A673 (cell line): Measurements from ENCODE around the gene ZNHIT3. TPM values are rescaled to one million over a fixed set of nuclear protein-coding genes. Genes with fewer than 3 reads are reported as not detected.

Experiments
- BruUV-seq: library from RNA; stranded (reverse); fragments of 400-500 nt; replicated peaks from 2 replicates; lab custom pipeline; 2021; lab: Mats Ljungman, UMichigan
- CTCF ChIA-PET: fragments of 300-600 bp; sonication (Branson Sonifier 250); formaldehyde crosslinking; loops from one replicate; lab custom pipeline; 2022; ENCODE audit warnings: antibody characterized with exemption; lab: Charles Lee
- POLR2A ChIA-PET: fragments of 300-600 bp; sonication (Branson Sonifier 250); formaldehyde crosslinking; loops from one replicate; lab custom pipeline; 2022; ENCODE audit warnings: antibody characterized with exemption; ENCODE audit not compliant: low non-redundant PET; lab: Charles Lee
- DNase-seq: peaks from one replicate; pipeline ENCODE4 v3.0.0-alpha.2; 2015; ENCODE audit warnings: low spot score
- H3K27ac ChIP-seq: fragments of 200-600 bp; sonication (generic); 2 replicates; pipeline ENCODE4 v1.5.1; 2016; ENCODE audit warnings: mixed run types, low read depth, mild to moderate bottlenecking, mixed read lengths, antibody characterized with exemption, low read length; ENCODE audit not compliant: poor library complexity, severe bottlenecking
- H3K27me3 ChIP-seq: fragments of 200-600 bp; sonication (generic); replicated peaks from 2 replicates; pipeline ENCODE4 v1.6.1; 2017; ENCODE audit warnings: mixed run types, low read depth, mild to moderate bottlenecking, mixed read lengths, antibody characterized with exemption, low read length; ENCODE audit not compliant: insufficient read depth, poor library complexity
- H3K36me3 ChIP-seq: fragments of 200-600 bp; sonication (generic); 2 replicates; pipeline ENCODE4 v1.6.1; 2016; ENCODE audit warnings: mixed run types, mild to moderate bottlenecking, mixed read lengths, antibody characterized with exemption, low read length; ENCODE audit not compliant: insufficient read depth, poor library complexity, severe bottlenecking
- H3K4me1 ChIP-seq: fragments of 200-600 bp; sonication (generic); 2 replicates; pipeline ENCODE4 v1.6.1; 2017; ENCODE audit warnings: mixed run types, mild to moderate bottlenecking, mixed read lengths, antibody characterized with exemption, low read length; ENCODE audit not compliant: insufficient read depth, poor library complexity, severe bottlenecking
- H3K4me3 ChIP-seq: fragments of 200-600 bp; sonication (generic); 2 replicates; pipeline ENCODE4 v1.5.1; 2016; ENCODE audit warnings: low read depth, mixed run types, mild to moderate bottlenecking, mixed read lengths, low read length; ENCODE audit not compliant: poor library complexity, severe bottlenecking
- H3K9me3 ChIP-seq: fragments of 200-600 bp; sonication (generic); 2 replicates; pipeline ENCODE4 v1.6.1; 2016; ENCODE audit warnings: mixed run types, low read depth, mild to moderate bottlenecking, mixed read lengths, antibody characterized with exemption, low read length; ENCODE audit not compliant: poor library complexity, severe bottlenecking
- CTCF ChIP-seq: fragments of 300-800, 200-600 bp; sonication (generic); conservative IDR thresholded peaks from 2 replicates; pipeline ENCODE4 v1.5.1; 2017; ENCODE audit warnings: low read depth, mild to moderate bottlenecking, antibody characterized with exemption, low read length, moderate library complexity, mixed read lengths
- EZH2 ChIP-seq: fragments of 200-600 bp; sonication (generic); IDR thresholded peaks from 2 replicates; pipeline ENCODE4 v1.6.1; 2017; ENCODE audit warnings: borderline replicate concordance, low read depth, mild to moderate bottlenecking, mixed read lengths, antibody characterized with exemption, low read length; ENCODE audit not compliant: poor library complexity, severe bottlenecking
- intact Hi-C: fragments of 100-400 bp; cut with micrococcal nuclease; formaldehyde crosslinking; loops from one replicate; pipeline ENCODE4 v1.10.0; 2022; ENCODE audit not compliant: unreplicated experiment
- total RNA-seq: library from RNA; stranded (reverse); gene quantifications from 2 replicates; pipeline ENCODE4 v1.2.3, GENCODE V29; 2021

The ZNHIT3 gene
- total RNA-seq, 1 experiment from 2014 or later = 35.2 TPM

- Histone ChIP-seq H3K27ac (no peak overlapping the region), H3K9me3 (no peaks in the 10 kb centered on the region), H3K4me1 (no peaks in the 10 kb centered on the region), H3K27me3 (no peaks in the 10 kb centered on the region), H3K4me3 (no peak overlapping the region), H3K36me3 (no peaks in the 10 kb centered on the region)
- TF ChIP-seq EZH2 = no peak
- no peak for TF ChIP-seq CTCF
- ChIA-PET CTCF (no interaction called here), POLR2A (no interaction called here)
- intact Hi-C loops = no loop called here
- no TSS peak for BruUV-seq
- no peak for DNase-seq
Measured at GRCh38 chr17:36501963-36502362, 15.5 kb downstream of the ZNHIT3 start.

- POLR2A ChIA-PET = no interaction called here
- Histone ChIP-seq H3K9me3 (no peaks in the 10 kb centered on the region), H3K4me3 (no peak overlapping the region), H3K27me3 (no peaks in the 10 kb centered on the region), H3K4me1 (no peaks in the 10 kb centered on the region), H3K27ac (no peak overlapping the region), H3K36me3 (no peaks in the 10 kb centered on the region)
- no peak for DNase-seq
- CTCF ChIA-PET = no interaction called here
- no peak for TF ChIP-seq EZH2
- no peak for TF ChIP-seq CTCF
- no TSS peak for BruUV-seq
- intact Hi-C loops = no loop called here
Measured at GRCh38 chr17:36503456-36504155, 17.1 kb downstream of the ZNHIT3 start.

- TF ChIP-seq CTCF = no peak
- TF ChIP-seq EZH2 = no peak
- Histone ChIP-seq H3K4me1 (no peaks in the 10 kb centered on the region), H3K27me3 (no peaks in the 10 kb centered on the region), H3K27ac (no peak overlapping the region), H3K4me3 (no peak overlapping the region), H3K36me3 (no peaks in the 10 kb centered on the region), H3K9me3 (no peaks in the 10 kb centered on the region)
- intact Hi-C loops = no loop called here
- no TSS peak for BruUV-seq
- ChIA-PET POLR2A (no interaction called here), CTCF (no interaction called here)
- DNase-seq = no peak
Measured at GRCh38 chr17:36504156-36504545, 17.7 kb downstream of the ZNHIT3 start.
